Activated B cell treated with CpG ODN at 0.5 μM for 24 hours (primary cell): ENCODE results near the gene CDK6. TPM values are rescaled to one million over a fixed set of nuclear protein-coding genes. Genes with fewer than 3 reads are reported as not detected.

Experiments used
- ATAC-seq: fragments of 200-7000 bp; cut with Tn5 transposase; one replicate; pipeline ENCODE4 v1.10.0; 2021; ENCODE audit warnings: low read depth, mild to moderate bottlenecking, moderate library complexity
- CTCF ChIA-PET: fragments of 350-600 bp; sonication (Branson Sonifier 250); formaldehyde crosslinking; loops from one replicate; lab custom pipeline; 2021; ENCODE audit warnings: antibody characterized with exemption; lab: Charles Lee
- POLR2A ChIA-PET: fragments of 350-600 bp; sonication (Branson Sonifier 250); formaldehyde crosslinking; loops from one replicate; lab custom pipeline; 2021; ENCODE audit warnings: antibody characterized with exemption; lab: Charles Lee
- DNase-seq: peaks from one replicate; pipeline ENCODE4 v3.0.0; 2022
- H3K27ac Mint-ChIP-seq: one replicate; pipeline ENCODE4 v1.8.0; 2020; ENCODE audit warnings: mixed read lengths
- H3K27me3 Mint-ChIP-seq: one replicate; pipeline ENCODE4 v1.8.0; 2021; ENCODE audit warnings: mixed read lengths
- H3K36me3 Mint-ChIP-seq: one replicate; pipeline ENCODE4 v1.8.0; 2021; ENCODE audit warnings: low read depth, mixed read lengths
- H3K4me1 Mint-ChIP-seq: one replicate; pipeline ENCODE4 v1.8.0; 2021; ENCODE audit warnings: mixed read lengths
- H3K4me3 Mint-ChIP-seq: one replicate; pipeline ENCODE4 v1.8.0; 2020; ENCODE audit warnings: mild to moderate bottlenecking, mixed read lengths
- H3K9me3 Mint-ChIP-seq: one replicate; pipeline ENCODE4 v1.8.0; 2020; ENCODE audit warnings: mixed read lengths
- intact Hi-C: fragments of 100-400 bp; cut with micrococcal nuclease; formaldehyde crosslinking; loops from one replicate; pipeline ENCODE4 v1.15.1; 2024
- total RNA-seq: library from RNA; stranded (reverse); gene quantifications from 2 replicates; pipeline ENCODE4 v1.2.3, GENCODE V29; 2022
- TF ChIP-seq, protein P1 (sequence below): fragments of 200-600 bp; IDR thresholded peaks from one replicate; pipeline ENCODE4 v1.8.0; 2022; ENCODE audit warnings: antibody characterized with exemption, mild to moderate bottlenecking

Gene CDK6
- total RNA-seq, 1 donor from 2014 or later = 30.5 TPM

DNA sequence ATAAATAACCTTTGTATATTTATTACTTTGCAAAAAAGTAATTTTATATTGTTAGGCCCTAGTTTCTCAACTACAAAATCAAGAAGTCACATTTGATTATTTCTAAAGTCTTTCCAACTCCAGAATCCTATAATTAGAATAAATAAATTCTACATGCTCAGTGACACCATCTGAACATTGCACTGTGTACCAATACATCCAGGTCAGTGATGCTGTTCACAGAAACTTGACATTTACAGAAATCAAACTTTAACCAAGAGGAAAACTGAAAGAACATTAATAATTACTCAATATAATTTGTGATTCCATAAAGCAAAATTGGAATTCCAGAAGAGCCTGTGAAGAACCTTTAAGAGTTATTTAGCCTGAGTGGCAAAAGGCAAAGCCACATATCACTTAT is 142.2 kb downstream of the CDK6 start:
- ATAC-seq = no peak
- H3K27ac Mint-ChIP-seq = no peak overlapping the region
- POLR2A ChIA-PET = no interaction called here
- no peaks in the 10 kb centered on the region for H3K36me3 Mint-ChIP-seq
- no peaks in the 10 kb centered on the region for H3K9me3 Mint-ChIP-seq
- intact Hi-C loops = loop anchor here (5.0 kb wide), 1 partner anchor 538 kb away; the partner anchor contains the start of gene VPS50
- no peak for DNase-seq
- TF ChIP-seq, protein P1, sequence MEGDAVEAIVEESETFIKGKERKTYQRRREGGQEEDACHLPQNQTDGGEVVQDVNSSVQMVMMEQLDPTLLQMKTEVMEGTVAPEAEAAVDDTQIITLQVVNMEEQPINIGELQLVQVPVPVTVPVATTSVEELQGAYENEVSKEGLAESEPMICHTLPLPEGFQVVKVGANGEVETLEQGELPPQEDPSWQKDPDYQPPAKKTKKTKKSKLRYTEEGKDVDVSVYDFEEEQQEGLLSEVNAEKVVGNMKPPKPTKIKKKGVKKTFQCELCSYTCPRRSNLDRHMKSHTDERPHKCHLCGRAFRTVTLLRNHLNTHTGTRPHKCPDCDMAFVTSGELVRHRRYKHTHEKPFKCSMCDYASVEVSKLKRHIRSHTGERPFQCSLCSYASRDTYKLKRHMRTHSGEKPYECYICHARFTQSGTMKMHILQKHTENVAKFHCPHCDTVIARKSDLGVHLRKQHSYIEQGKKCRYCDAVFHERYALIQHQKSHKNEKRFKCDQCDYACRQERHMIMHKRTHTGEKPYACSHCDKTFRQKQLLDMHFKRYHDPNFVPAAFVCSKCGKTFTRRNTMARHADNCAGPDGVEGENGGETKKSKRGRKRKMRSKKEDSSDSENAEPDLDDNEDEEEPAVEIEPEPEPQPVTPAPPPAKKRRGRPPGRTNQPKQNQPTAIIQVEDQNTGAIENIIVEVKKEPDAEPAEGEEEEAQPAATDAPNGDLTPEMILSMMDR = no peak
- CTCF ChIA-PET = interaction anchor here (1.1 to 1.4 kb wide), 2 partner anchors 139 to 270 kb away, joined by 3 to 7 read pairs; no protein-coding TSS in a partner anchor
- H3K4me1 Mint-ChIP-seq = peaks cover 9% of the 10 kb centered on the region
- no peaks in the 10 kb centered on the region for H3K27me3 Mint-ChIP-seq
- H3K4me3 Mint-ChIP-seq = no peak overlapping the region

DNA sequence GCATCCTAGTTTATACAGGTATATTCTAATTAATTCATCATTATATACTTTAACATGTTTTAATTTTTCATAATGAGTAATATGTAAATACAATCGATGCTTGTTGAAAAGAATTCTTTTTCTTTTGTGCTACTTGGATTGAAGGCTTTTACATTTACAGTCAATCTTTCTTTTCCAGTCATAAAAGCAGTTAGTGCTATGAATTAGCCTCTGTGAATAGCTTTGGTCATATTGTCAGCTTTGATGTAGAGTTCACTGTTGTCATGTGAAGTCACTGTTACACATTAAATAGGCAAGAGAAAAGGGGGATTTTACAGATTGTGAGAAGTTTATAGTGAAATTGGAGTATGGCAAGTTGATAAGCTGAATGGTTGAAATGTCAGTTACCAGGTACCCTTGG is 142.9 kb downstream of the CDK6 start:
- Mint-ChIP-seq H3K4me1 (peaks cover 9% of the 10 kb centered on the region), H3K9me3 (no peaks in the 10 kb centered on the region), H3K36me3 (no peaks in the 10 kb centered on the region), H3K27ac (no peak overlapping the region), H3K27me3 (no peaks in the 10 kb centered on the region), H3K4me3 (no peak overlapping the region)
- ChIA-PET CTCF (interaction anchor here (1.1 to 1.4 kb wide), 2 partner anchors 139 to 270 kb away, joined by 3 to 7 read pairs; no protein-coding TSS in a partner anchor), POLR2A (no interaction called here)
- ATAC-seq (no peak), DNase-seq (no peak)
- intact Hi-C loops = loop anchor here (5.0 kb wide), 1 partner anchor 539 kb away; the partner anchor contains the start of gene VPS50
- TF ChIP-seq, protein P1 = no peak

DNA sequence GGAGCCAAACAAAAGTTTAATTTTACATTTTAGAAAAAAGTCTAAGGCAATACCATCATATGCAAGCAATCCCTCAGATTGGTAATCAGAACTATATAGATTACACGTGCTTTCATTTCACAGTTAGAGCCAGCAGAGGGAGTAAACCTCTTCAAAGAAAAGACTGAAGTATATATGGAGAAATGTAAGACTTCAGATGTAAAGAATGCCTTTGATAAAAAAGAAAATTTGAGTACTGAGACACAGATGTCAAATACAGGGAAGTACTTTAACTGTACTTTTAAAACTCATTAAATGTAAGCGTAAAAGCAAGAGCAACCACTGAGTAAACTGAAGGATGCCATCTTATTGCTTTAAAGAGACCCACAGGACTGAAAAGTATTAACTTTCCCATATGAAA is 144.8 kb downstream of the CDK6 start:
- H3K4me1 Mint-ChIP-seq = peaks cover 9% of the 10 kb centered on the region
- H3K36me3 Mint-ChIP-seq = no peaks in the 10 kb centered on the region
- POLR2A ChIA-PET = interaction anchor here (1.6 kb wide), 1 partner anchor 142 kb away, joined by 5 read pairs; no protein-coding TSS in a partner anchor
- ATAC-seq (peak; percentile 61), DNase-seq (no peak)
- H3K27ac Mint-ChIP-seq = no peak overlapping the region
- intact Hi-C loops = loop anchor here (1.0 to 5.0 kb wide), 5 partner anchors 70 to 541 kb away; partner anchors contain the start of gene VPS50
- no peaks in the 10 kb centered on the region for H3K27me3 Mint-ChIP-seq
- H3K4me3 Mint-ChIP-seq = no peak overlapping the region
- H3K9me3 Mint-ChIP-seq = no peaks in the 10 kb centered on the region
- CTCF ChIA-PET = interaction anchor here (1.0 to 3.5 kb wide), 3 partner anchors 141 to 172 kb away, joined by 3 to 19 read pairs (median 4); no protein-coding TSS in a partner anchor
- TF ChIP-seq, protein P1 = no peak

DNA sequence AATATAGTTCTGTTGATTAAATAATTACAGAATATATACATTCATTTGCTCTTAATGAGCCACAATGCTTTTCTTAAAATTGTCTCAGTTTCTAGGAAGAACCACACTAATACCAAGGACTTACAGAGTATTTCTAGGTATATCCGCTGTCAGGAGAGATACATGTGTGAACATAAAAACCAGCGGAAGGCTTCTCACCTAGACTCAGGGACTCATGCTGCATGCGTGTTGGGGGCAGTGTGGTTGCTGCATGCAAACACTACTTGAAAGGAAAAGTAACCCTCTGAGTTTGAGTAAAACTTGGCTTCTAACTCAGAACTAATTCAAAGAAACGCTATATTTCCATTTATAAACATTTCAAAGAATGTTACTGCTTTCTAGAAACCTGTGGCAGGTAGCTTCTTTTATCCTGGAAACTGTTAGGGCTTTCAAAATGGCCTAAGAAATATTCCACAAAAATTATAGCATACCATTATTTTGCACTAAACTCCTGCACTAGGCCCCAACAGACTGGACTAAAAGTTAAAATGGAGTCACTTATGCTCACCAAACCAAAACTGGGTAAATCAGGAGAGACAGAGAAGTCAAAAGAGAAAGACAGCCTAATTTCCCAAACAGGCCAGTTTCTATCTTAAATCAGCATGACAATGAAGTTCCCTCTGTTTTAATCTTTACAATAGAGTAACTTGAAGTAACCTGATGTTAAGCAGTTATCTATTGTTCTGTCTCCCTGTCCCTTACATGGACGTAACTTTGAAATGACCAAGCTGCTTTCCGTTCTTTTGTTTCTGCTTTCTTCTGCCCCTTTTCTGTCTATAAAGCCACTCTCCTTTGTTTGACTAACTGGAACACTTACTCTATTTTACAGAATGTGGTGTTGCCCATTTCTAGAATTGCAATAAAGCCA is 151.0 kb downstream of the CDK6 start:
- intact Hi-C loops = no loop called here

More for the DNA sequence above, 151.0 kb downstream of the CDK6 start:
- H3K27ac Mint-ChIP-seq = no peak overlapping the region
- ATAC-seq (no peak), DNase-seq (no peak)
- no peaks in the 10 kb centered on the region for H3K36me3 Mint-ChIP-seq
- POLR2A ChIA-PET = no interaction called here
- CTCF ChIA-PET = no interaction called here
- TF ChIP-seq, protein P1 = no peak
- no peaks in the 10 kb centered on the region for H3K9me3 Mint-ChIP-seq
- H3K4me1 Mint-ChIP-seq = no peaks in the 10 kb centered on the region
- H3K27me3 Mint-ChIP-seq = no peaks in the 10 kb centered on the region
- H3K4me3 Mint-ChIP-seq = no peak overlapping the region
